Activated T-cell treated with anti-CD3 and anti-CD28 coated beads for 1 hour (primary cell): ENCODE measurements around the gene ZSWIM8.
"Not testable (repeated sequence)": the region's sequence is repeated elsewhere in the genome, so short reads cannot be mapped to it uniquely, and the experiment has no call there.

Experiments
- DNase-seq: peaks from one replicate; pipeline ENCODE4 v3.0.0-alpha.2; 2020; ENCODE audit warnings: low read depth

ZSWIM8 gene

GRCh38 chr10:73785211-73785720 lies at the start of gene ZSWIM8:
TSS of gene ZSWIM8 (plus strand) at chr10:73785606. CDS start at chr10:73785879, 273 bp downstream.
- DNase-seq = peak; percentile 76

GRCh38 chr10:73740501-73741254 lies 44.7 kb upstream of the ZSWIM8 start:
- not testable (repeated sequence) for DNase-seq

- no peak for DNase-seq
Measured at GRCh38 chr10:73742454-73742734, 43.0 kb upstream of the ZSWIM8 start.

- no peak for DNase-seq
Measured at GRCh38 chr10:73743327-73743904, 42.0 kb upstream of the ZSWIM8 start.

GRCh38 chr10:73743905-73744663 lies 41.3 kb upstream of the ZSWIM8 start, which contains the start of gene SEC24C:
TSS of gene SEC24C (plus strand) at chr10:73744372. CDS start at chr10:73746833, 2,461 bp downstream.
- peak; percentile 91 for DNase-seq

GRCh38 chr10:73744664-73744975 lies 40.8 kb upstream of the ZSWIM8 start:
- DNase-seq = peak; percentile 25

- DNase-seq = no peak
Measured at GRCh38 chr10:73746721-73747120, 38.7 kb upstream of the ZSWIM8 start.

GRCh38 chr10:73750819-73751218 lies 34.6 kb upstream of the ZSWIM8 start:
- DNase-seq = no peak

- DNase-seq = no peak
Measured at GRCh38 chr10:73756183-73756582, 29.2 kb upstream of the ZSWIM8 start.

GRCh38 chr10:73758704-73759511 lies 26.5 kb upstream of the ZSWIM8 start:
- DNase-seq = no peak

GRCh38 chr10:73759512-73760115 lies 25.8 kb upstream of the ZSWIM8 start:
- DNase-seq = no peak

- DNase-seq = no peak
Measured at GRCh38 chr10:73761781-73762180, 23.6 kb upstream of the ZSWIM8 start.

- no peak for DNase-seq
Measured at GRCh38 chr10:73762915-73763314, 22.5 kb upstream of the ZSWIM8 start.

GRCh38 chr10:73763343-73763742 lies 22.1 kb upstream of the ZSWIM8 start:
- no peak for DNase-seq

- DNase-seq = no peak
Measured at GRCh38 chr10:73765066-73765465, 20.3 kb upstream of the ZSWIM8 start.

GRCh38 chr10:73768881-73769280 lies 16.5 kb upstream of the ZSWIM8 start:
- DNase-seq = peak; percentile 65

- no peak for DNase-seq
Measured at GRCh38 chr10:73769396-73769795, 16.0 kb upstream of the ZSWIM8 start.

- peak; percentile 77 for DNase-seq
Measured at GRCh38 chr10:73771722-73772280, 13.6 kb upstream of the ZSWIM8 start.

- peak; percentile 63 for DNase-seq
Measured at GRCh38 chr10:73772281-73773151, 12.9 kb upstream of the ZSWIM8 start.

GRCh38 chr10:73773152-73773879 lies 12.1 kb upstream of the ZSWIM8 start:
- no peak for DNase-seq
